HCT116 (cell line): ENCODE measurements around the gene DHRSX. TPM values are rescaled to one million over a fixed set of nuclear protein-coding genes. Genes with fewer than 3 reads are reported as not detected.

Source experiments
- ATAC-seq: fragments of 200-7000 bp; cut with Tn5 transposase; 2 replicates; pipeline ENCODE4 v1.9.1; 2020; ENCODE audit warnings: mild to moderate bottlenecking, moderate library complexity
- BruUV-seq: library from RNA; stranded (reverse); fragments of 400-500 nt; replicated peaks from 2 replicates; lab custom pipeline; 2021; lab: Mats Ljungman, UMichigan
- CTCF ChIA-PET: fragments of 300-600 bp; sonication (Branson Sonifier 250); formaldehyde crosslinking; loops from one replicate; lab custom pipeline; 2021; ENCODE audit warnings: antibody characterized with exemption; lab: Charles Lee
- POLR2A ChIA-PET: fragments of 300-600, 350-600 bp; sonication (Branson Sonifier 250); formaldehyde crosslinking; loops from one replicate; lab custom pipeline; 2021; ENCODE audit warnings: antibody characterized with exemption; lab: Charles Lee
- RAD21 ChIA-PET, 2 experiments: fragments of 300-600 bp; sonication (Branson Sonifier 250); formaldehyde crosslinking; loops; one replicate each; lab custom pipeline; 2023; ENCODE audit warnings: low total read pairs in 2 of 2; ENCODE audit not compliant: uncharacterized antibody in 2 of 2, unreplicated experiment in 2 of 2, low non-redundant PET in 1 of 2; lab: Charles Lee
- DNase-seq: peaks from one replicate; pipeline ENCODE4 v3.0.0-alpha.2; 2010; ENCODE audit warnings: low read depth, low spot score
- H2AFZ ChIP-seq: fragments of 200-600 bp; shearing (Covaris generic), sonication (generic); 2 replicates; pipeline ENCODE4 v1.6.1; 2017; ENCODE audit warnings: low read depth, mixed run types, mixed read lengths, antibody characterized with exemption, low read length; ENCODE audit not compliant: poor library complexity, severe bottlenecking
- H3K27ac ChIP-seq: 2 replicates; pipeline ENCODE4 v1.5.1; 2012; ENCODE audit warnings: low read depth, low read length
- H3K27me3 ChIP-seq: fragments of 200-600 bp; sonication (generic); 2 replicates; pipeline ENCODE4 v1.6.1; 2016; ENCODE audit warnings: mixed run types, low read length, mixed read lengths; ENCODE audit not compliant: insufficient read depth
- H3K36me3 ChIP-seq, 2 experiments: fragments of 200-500 bp in 1 of 2; fragments of 200-600 bp in 1 of 2; sonication (Bioruptor generic) in 1 of 2; sonication (generic) in 1 of 2; 2 replicates each; pipeline versions ENCODE4 v1.5.1 to v1.6.1; 2014 to 2016; ENCODE audit warnings: low read length in 2 of 2, inconsistent platforms in 1 of 2, mixed read lengths in 1 of 2, mixed run types in 1 of 2; ENCODE audit not compliant: insufficient read depth in 2 of 2, control insufficient read depth in 1 of 2
- H3K4me1 ChIP-seq, 2 experiments: fragments of 200-600 bp in 1 of 2; sonication (generic) in 1 of 2; 2 replicates each; pipeline versions ENCODE4 v1.5.1 to v1.6.1; 2012 to 2017; ENCODE audit warnings: low read length in 2 of 2, inconsistent platforms in 1 of 2, mild to moderate bottlenecking in 1 of 2, mixed read lengths in 1 of 2, mixed run types in 1 of 2, moderate library complexity in 1 of 2; ENCODE audit not compliant: insufficient read depth in 2 of 2, control insufficient read depth in 1 of 2
- H3K4me2 ChIP-seq: fragments of 200-600 bp; sonication (generic); 2 replicates; pipeline ENCODE4 v1.6.1; 2017; ENCODE audit warnings: mixed run types, low read length, mixed read lengths
- H3K4me3 ChIP-seq, 2 experiments: fragments of 200-600 bp in 1 of 2; sonication (generic) in 1 of 2; replicated peaks in 1 of 2; 2 replicates each; pipeline ENCODE4 v1.5.1; 2011 to 2016; ENCODE audit warnings: low read length in 2 of 2, control low read depth in 1 of 2, low read depth in 1 of 2, mild to moderate bottlenecking in 1 of 2, mixed read lengths in 1 of 2, mixed run types in 1 of 2
- H3K79me2 ChIP-seq: fragments of 200-600 bp; sonication (generic); 2 replicates; pipeline ENCODE4 v1.6.1; 2017; ENCODE audit warnings: mild to moderate bottlenecking, mixed run types, low read length, moderate library complexity, mixed read lengths; ENCODE audit not compliant: insufficient read depth
- H3K9ac ChIP-seq: fragments of 200-600 bp; sonication (generic); 2 replicates; pipeline ENCODE4 v1.6.1; 2016; ENCODE audit warnings: low read length, mixed read lengths
- H3K9me2 ChIP-seq: fragments of 200-600 bp; sonication (generic), shearing (Covaris generic); 2 replicates; pipeline ENCODE4 v1.6.1; 2017; ENCODE audit warnings: mixed run types, mild to moderate bottlenecking, moderate library complexity; ENCODE audit not compliant: insufficient read depth
- H3K9me3 ChIP-seq, 2 experiments: fragments of 200-500 bp in 1 of 2; fragments of 200-600 bp in 1 of 2; sonication (Bioruptor generic) in 1 of 2; sonication (generic) in 1 of 2; 2 replicates each; pipeline ENCODE4 v1.6.1; 2014 to 2017; ENCODE audit warnings: low read length in 2 of 2, mixed read lengths in 2 of 2, inconsistent platforms in 1 of 2, low read depth in 1 of 2, mild to moderate bottlenecking in 1 of 2, mixed run types in 1 of 2, moderate library complexity in 1 of 2; ENCODE audit not compliant: control insufficient read depth in 1 of 2, insufficient read depth in 1 of 2
- H4K20me1 ChIP-seq: fragments of 200-600 bp; sonication (generic), shearing (Covaris generic); 2 replicates; pipeline ENCODE4 v1.6.1; 2017; ENCODE audit warnings: mixed run types, mild to moderate bottlenecking, moderate library complexity; ENCODE audit not compliant: insufficient read depth
- ATF3 ChIP-seq: IDR thresholded peaks from 2 replicates; pipeline ENCODE4 v1.6.1; 2012
- CEBPB ChIP-seq: IDR thresholded peaks from 2 replicates; pipeline ENCODE4 v1.6.1; 2012; ENCODE audit warnings: low read depth
- CTCF ChIP-seq, 3 experiments: fragments of 200-600 bp in 1 of 3; sonication (generic) in 1 of 3; IDR thresholded peaks in 2 of 3; conservative IDR thresholded peaks in 1 of 3; 2 replicates each; pipeline ENCODE4 v1.5.1; 2012 to 2017; ENCODE audit warnings: low read depth in 2 of 3, low read length in 2 of 3, antibody characterized with exemption in 1 of 3, borderline replicate concordance in 1 of 3, control low read depth in 1 of 3, mild to moderate bottlenecking in 1 of 3, mixed read lengths in 1 of 3, mixed run types in 1 of 3, moderate library complexity in 1 of 3; ENCODE audit not compliant: insufficient read depth in 1 of 3
- EGR1 ChIP-seq: IDR thresholded peaks from 2 replicates; pipeline ENCODE4 v1.6.1; 2012; ENCODE audit warnings: low read depth
- EZH2 ChIP-seq: fragments of 200-600 bp; sonication (generic); IDR thresholded peaks from 2 replicates; pipeline ENCODE4 v1.6.1; 2017; ENCODE audit warnings: antibody characterized with exemption, mixed run types
- EZH2phosphoT487 ChIP-seq: fragments of 200-600 bp; IDR thresholded peaks from 2 replicates; pipeline ENCODE4 v1.6.1; 2018; ENCODE audit warnings: antibody characterized with exemption, borderline replicate concordance
- FOSL1 ChIP-seq: IDR thresholded peaks from 2 replicates; pipeline ENCODE4 v1.6.1; 2012; ENCODE audit warnings: low read depth
- MAX ChIP-seq: IDR thresholded peaks from 2 replicates; pipeline ENCODE4 v1.6.1; 2012
- POLR2A ChIP-seq: IDR thresholded peaks from 2 replicates; pipeline ENCODE4 v1.7.0; 2011; ENCODE audit warnings: borderline replicate concordance; ENCODE audit not compliant: insufficient read depth, insufficient read length; ENCODE audit errors: extremely low read depth
- RAD21 ChIP-seq: IDR thresholded peaks from 2 replicates; pipeline ENCODE4 v1.6.1; 2012; ENCODE audit warnings: low read depth, mild to moderate bottlenecking
- REST ChIP-seq: IDR thresholded peaks from 2 replicates; pipeline ENCODE4 v1.6.1; 2012; ENCODE audit warnings: low read depth
- SIN3A ChIP-seq: IDR thresholded peaks from 2 replicates; pipeline ENCODE4 v1.6.1; 2012; ENCODE audit warnings: low read depth
- SP1 ChIP-seq: IDR thresholded peaks from 2 replicates; pipeline ENCODE4 v1.6.1; 2012; ENCODE audit warnings: low read depth
- SRF ChIP-seq: IDR thresholded peaks from 2 replicates; pipeline ENCODE4 v1.6.1; 2012; ENCODE audit warnings: low read depth
- TCF7L2 ChIP-seq: IDR thresholded peaks from 2 replicates; pipeline ENCODE4 v1.7.0; 2011; ENCODE audit warnings: borderline replicate concordance, inconsistent platforms; ENCODE audit not compliant: insufficient read depth, insufficient read length; ENCODE audit errors: extremely low read depth
- YY1 ChIP-seq: IDR thresholded peaks from 2 replicates; pipeline ENCODE4 v1.6.1; 2011; ENCODE audit warnings: low read length, low read depth, moderate library complexity, mild to moderate bottlenecking; ENCODE audit not compliant: insufficient replicate concordance; ENCODE audit errors: extremely low read depth
- ZFX ChIP-seq: fragments of 450-650 bp; IDR thresholded peaks from 2 replicates; pipeline ENCODE4 v1.6.1; 2017
- ZNF274 ChIP-seq: fragments of 200-500 bp; sonication (Bioruptor generic); IDR thresholded peaks from 2 replicates; pipeline ENCODE4 v1.6.1; 2014; ENCODE audit warnings: mild to moderate bottlenecking, low read depth, low read length, inconsistent platforms
- intact Hi-C: fragments of 100-400 bp; cut with micrococcal nuclease; formaldehyde crosslinking; loops from 2 replicates; pipeline ENCODE4 v1.10.0; 2022
- total RNA-seq: library from RNA; stranded (reverse); gene quantifications from one replicate; pipeline ENCODE4 v1.2.1, GENCODE V29; 2021; ENCODE audit not compliant: unreplicated experiment

The DHRSX gene
- total RNA-seq, 1 experiment from 2014 or later = 11.9 TPM

- H3K4me1 ChIP-seq = peaks cover 15 to 17% of the 10 kb centered on the region in 2 experiments
- H3K9me3 ChIP-seq = no peaks in the 10 kb centered on the region
- ChIA-PET RAD21 (no interaction called here), POLR2A (no interaction called here), CTCF (no interaction called here)
- H2AFZ ChIP-seq = peak overlapping the region; percentile 61
- ATAC-seq (no peak; the same call in 1 of the 2 replicates), DNase-seq (no peak)
- H3K27me3 ChIP-seq = no peaks in the 10 kb centered on the region
- H3K36me3 ChIP-seq = no peaks in the 10 kb centered on the region
- H3K79me2 ChIP-seq = no peaks in the 10 kb centered on the region
- no peak overlapping the region for H3K9ac ChIP-seq
- peak overlapping the region; percentile 15 to 46; a peak in 2 of 4 replicates for H3K4me3 ChIP-seq
- peak overlapping the region; percentile 67 for H3K27ac ChIP-seq
- intact Hi-C loops = no loop called here
- BruUV-seq = no TSS peak
- H3K4me2 ChIP-seq = peak overlapping the region; percentile 73
- H4K20me1 ChIP-seq = no peaks in the 10 kb centered on the region
- no peak for TF ChIP-seq SIN3A
- no peak for TF ChIP-seq RAD21
- no peak for TF ChIP-seq ATF3
- TF ChIP-seq SRF = no peak
- no peak for TF ChIP-seq CEBPB
- no peak for TF ChIP-seq EZH2phosphoT487
- TF ChIP-seq FOSL1 = no peak
- TF ChIP-seq CTCF (IDR thresholded peaks at IDR 0.05 in 2 of 3, conservative IDR thresholded peaks at IDR 0.05 in 1 of 3; ENCODE audit: borderline replicate concordance in 1 of 3, insufficient read depth in 1 of 3, low read depth in 2 of 3, low read length in 2 of 3) = no peak
- no peak for TF ChIP-seq SP1
- TF ChIP-seq REST = no peak
- TF ChIP-seq POLR2A = no peak
- TF ChIP-seq YY1 = no peak
- TF ChIP-seq MAX = no peak
- no peak for TF ChIP-seq ZNF274
- TF ChIP-seq ZFX = no peak
- no peak for TF ChIP-seq EGR1
- TF ChIP-seq TCF7L2 = no peak
- no peak for TF ChIP-seq EZH2
- H3K9me2 ChIP-seq = no peaks in the 10 kb centered on the region
These were observed 311.9 kb downstream of the DHRSX start for GRCh38 chrX:2188840-2189239.
